RPMI7951 (cell line): ENCODE results near the gene USP17L15. TPM values are rescaled to one million over a fixed set of nuclear protein-coding genes. Genes with fewer than 3 reads are reported as not detected.
"Not testable (repeated sequence)": the region's sequence is repeated elsewhere in the genome, so short reads cannot be mapped to it uniquely, and the experiment has no call there.

Experiments used
- DNase-seq: peaks from one replicate; pipeline ENCODE4 v3.0.0-alpha.2; 2012; ENCODE audit warnings: low read depth
- total RNA-seq: library from RNA; depleted of rRNA; stranded (reverse); fragments of >200 nt; shearing (Covaris generic); gene quantifications from 2 replicates; pipeline ENCODE4 v1.2.3, GENCODE V29; 2014; rRNA removed

The USP17L15 gene
- not detected in 2 replicates for total RNA-seq

GRCh38 chr4:9234085-9234484, at the start of gene USP17L15:
Gene USP17L15, plus strand, starts transcription at chr4:9234385. Its CDS starts 0 bp downstream, at chr4:9234385.
- not testable (repeated sequence) for DNase-seq

GRCh38 chr4:9210357-9210756, 23.8 kb upstream of the USP17L15 start, which contains the start of gene USP17L10:
Gene USP17L10, plus strand, starts transcription at chr4:9210657. Its CDS starts 0 bp downstream, at chr4:9210657.
- DNase-seq: not testable (repeated sequence)

GRCh38 chr4:9214701-9215100, 19.5 kb upstream of the USP17L15 start:
- DNase-seq: not testable (repeated sequence)

GRCh38 chr4:9215105-9215504, 19.1 kb upstream of the USP17L15 start, which contains the start of gene USP17L11:
Gene USP17L11, plus strand, starts transcription at chr4:9215405. Its CDS starts 0 bp downstream, at chr4:9215405.
- not testable (repeated sequence) for DNase-seq

- not testable (repeated sequence) for DNase-seq
Measured at GRCh38 chr4:9219852-9220251, 14.3 kb upstream of the USP17L15 start, which contains the start of gene USP17L12. Gene USP17L12, plus strand, starts transcription at chr4:9220152. Its CDS starts 0 bp downstream, at chr4:9220152.

- not testable (repeated sequence) for DNase-seq
Measured at GRCh38 chr4:9224596-9224995, 9.6 kb upstream of the USP17L15 start, which contains the start of gene USP17L13. Gene USP17L13, plus strand, starts transcription at chr4:9224896. Its CDS starts 0 bp downstream, at chr4:9224896.

- not testable (repeated sequence) for DNase-seq
Measured at GRCh38 chr4:9230249-9230648, 3.9 kb upstream of the USP17L15 start.

GRCh38 chr4:9238461-9238860, 4.3 kb downstream of the USP17L15 start:
- DNase-seq: not testable (repeated sequence)

GRCh38 chr4:9243579-9243978, 9.4 kb downstream of the USP17L15 start, which contains the start of gene USP17L17:
Gene USP17L17, plus strand, starts transcription at chr4:9243879. Its CDS starts 0 bp downstream, at chr4:9243879.
- DNase-seq: not testable (repeated sequence)

- not testable (repeated sequence) for DNase-seq
Measured at GRCh38 chr4:9247953-9248680, 13.9 kb downstream of the USP17L15 start, which contains the start of gene USP17L18. Gene USP17L18, plus strand, starts transcription at chr4:9248630. Its CDS starts 0 bp downstream, at chr4:9248630.

- DNase-seq: not testable (repeated sequence)
Measured at GRCh38 chr4:9253078-9253477, 18.9 kb downstream of the USP17L15 start, which contains the start of gene USP17L19. Gene USP17L19, plus strand, starts transcription at chr4:9253378. Its CDS starts 0 bp downstream, at chr4:9253378.

GRCh38 chr4:9257824-9258223, 23.6 kb downstream of the USP17L15 start, which contains the start of gene USP17L20:
Gene USP17L20, plus strand, starts transcription at chr4:9258124. Its CDS starts 0 bp downstream, at chr4:9258124.
- DNase-seq: not testable (repeated sequence)

- DNase-seq: not testable (repeated sequence)
Measured at GRCh38 chr4:9262572-9262971, 28.4 kb downstream of the USP17L15 start, which contains the start of gene USP17L21. Gene USP17L21, plus strand, starts transcription at chr4:9262872. Its CDS starts 0 bp downstream, at chr4:9262872.

GRCh38 chr4:9267319-9267718, 33.1 kb downstream of the USP17L15 start, which contains the start of gene USP17L22:
Gene USP17L22, plus strand, starts transcription at chr4:9267619. Its CDS starts 0 bp downstream, at chr4:9267619.
- not testable (repeated sequence) for DNase-seq

- DNase-seq: not testable (repeated sequence)
Measured at GRCh38 chr4:9271719-9272118, 37.5 kb downstream of the USP17L15 start.

Other genes with a start within 250 kb of the USP17L15 start
- gene FAM90A26, start 64.0 kb upstream of the USP17L15 start, total RNA-seq: not detected in 2 replicates
- gene USP17L10, start 23.7 kb upstream of the USP17L15 start, total RNA-seq: not detected in 2 replicates
- not detected in 2 replicates for gene USP17L11, start 19.0 kb upstream of the USP17L15 start, total RNA-seq
- not detected in 2 replicates for gene USP17L12, start 14.2 kb upstream of the USP17L15 start, total RNA-seq
- gene USP17L13, start 9.5 kb upstream of the USP17L15 start, total RNA-seq: not detected in 2 replicates
- not detected in 2 replicates for gene USP17L17, start 9.5 kb downstream of the USP17L15 start, total RNA-seq
- gene USP17L18, start 14.2 kb downstream of the USP17L15 start, total RNA-seq: not detected in 2 replicates
- gene USP17L19, start 19.0 kb downstream of the USP17L15 start, total RNA-seq: not detected in 2 replicates
- not detected in 2 replicates for gene USP17L20, start 23.7 kb downstream of the USP17L15 start, total RNA-seq
- not detected in 2 replicates for gene USP17L21, start 28.5 kb downstream of the USP17L15 start, total RNA-seq
- gene USP17L22, start 33.2 kb downstream of the USP17L15 start, total RNA-seq: not detected in 2 replicates
- gene USP17L24, start 90.8 kb downstream of the USP17L15 start, total RNA-seq: not detected in 2 replicates
- not detected in 2 replicates for gene USP17L25, start 95.5 kb downstream of the USP17L15 start, total RNA-seq
- gene USP17L26, start 100.3 kb downstream of the USP17L15 start, total RNA-seq: not detected in 2 replicates
- not detected in 2 replicates for gene USP17L5, start 105.0 kb downstream of the USP17L15 start, total RNA-seq
- not detected in 2 replicates for gene USP17L27, start 109.8 kb downstream of the USP17L15 start, total RNA-seq
- gene USP17L28, start 114.5 kb downstream of the USP17L15 start, total RNA-seq: not detected in 2 replicates
- gene USP17L29, start 119.3 kb downstream of the USP17L15 start, total RNA-seq: not detected in 2 replicates
- gene USP17L30, start 128.7 kb downstream of the USP17L15 start, total RNA-seq: not detected in 2 replicates
- gene DEFB131A, start 210.0 kb downstream of the USP17L15 start, total RNA-seq: not detected in 2 replicates